ENCODE data around the gene TSNAXIP1.
A peak's percentile ranks its signal among the peaks of the same experiment; 100 is the strongest.

TSNAXIP1 gene

GRCh38 chr16:67846320-67847063 lies 39.8 kb downstream of the TSNAXIP1 start, which contains the start of gene NUTF2 (continued):
- TF ChIP-seq ZNF280C (tag by site-specific recombination; IDR thresholded peaks at IDR 0.05) (no peak), ZNF585B (tag by site-specific recombination; IDR thresholded peaks at IDR 0.05) (no peak), ZNF621 (tag by site-specific recombination; IDR thresholded peaks at IDR 0.05) (no peak), ZNF138 (tag by site-specific recombination; IDR thresholded peaks at IDR 0.05; ENCODE audit: borderline replicate concordance) (no peak), ZNF473 (tag by site-specific recombination; IDR thresholded peaks at IDR 0.05) (no peak), ZIC2 (tag by site-specific recombination; IDR thresholded peaks at IDR 0.05) (peak; percentile 65; the same call in 1 of the 2 replicates), ZNF701 (tag by site-specific recombination; IDR thresholded peaks at IDR 0.05) (no peak), ZNF426 (tag by site-specific recombination; IDR thresholded peaks at IDR 0.05) (no peak), ZNF521 (tag by site-specific recombination; IDR thresholded peaks at IDR 0.05) (no peak), YY1 (tag by site-specific recombination; IDR thresholded peaks at IDR 0.05) (0 out of 2 replicates have a peak, but pooled peaks have one; percentile 20), ZNF510 (tag by site-specific recombination; IDR thresholded peaks at IDR 0.05; ENCODE audit: insufficient replicate concordance) (no peak), ZNF23 (tag by site-specific recombination; IDR thresholded peaks at IDR 0.05; ENCODE audit: borderline replicate concordance) (no peak; the same call in 1 of the 2 replicates), SCRT1 (tag by site-specific recombination; IDR thresholded peaks at IDR 0.05; ENCODE audit: borderline replicate concordance) (no peak), ZNF777 (tag by site-specific recombination; IDR thresholded peaks at IDR 0.05; ENCODE audit: borderline replicate concordance) (no peak), ZNF121 (tag by site-specific recombination; IDR thresholded peaks at IDR 0.05) (0 out of 2 replicates have a peak, but pooled peaks have one; percentile 10), ZNF501 (tag by site-specific recombination; IDR thresholded peaks at IDR 0.05) (0 out of 2 replicates have a peak, but pooled peaks have one; percentile 23), ZNF558 (tag by site-specific recombination; IDR thresholded peaks at IDR 0.05) (no peak), BCL11B (tag by site-specific recombination; IDR thresholded peaks at IDR 0.05; ENCODE audit: low read depth) (no peak; the same call in 1 of the 2 replicates), REST (tag by site-specific recombination; IDR thresholded peaks at IDR 0.05) (no peak), ZNF174 (tag by site-specific recombination; IDR thresholded peaks at IDR 0.05) (no peak), MEIS1 (CRISPR knock-in tag; IDR thresholded peaks at IDR 0.05; ENCODE audit: borderline replicate concordance) (no peak), ZNF140 (tag by site-specific recombination; IDR thresholded peaks at IDR 0.05) (no peak), SCRT2 (tag by site-specific recombination; IDR thresholded peaks at IDR 0.05) (no peak), ZNF423 (tag by site-specific recombination; IDR thresholded peaks at IDR 0.05) (peak; percentile 53; the same call in 1 of the 2 replicates), ZNF350 (tag by site-specific recombination; IDR thresholded peaks at IDR 0.05) (no peak), OVOL3 (tag by site-specific recombination; IDR thresholded peaks at IDR 0.05) (0 out of 2 replicates have a peak, but pooled peaks have one; percentile 26), FEZF1 (tag by site-specific recombination; IDR thresholded peaks at IDR 0.05) (no peak; the same call in 1 of the 2 replicates)
- TF ChIP-seq, protein P1, sequence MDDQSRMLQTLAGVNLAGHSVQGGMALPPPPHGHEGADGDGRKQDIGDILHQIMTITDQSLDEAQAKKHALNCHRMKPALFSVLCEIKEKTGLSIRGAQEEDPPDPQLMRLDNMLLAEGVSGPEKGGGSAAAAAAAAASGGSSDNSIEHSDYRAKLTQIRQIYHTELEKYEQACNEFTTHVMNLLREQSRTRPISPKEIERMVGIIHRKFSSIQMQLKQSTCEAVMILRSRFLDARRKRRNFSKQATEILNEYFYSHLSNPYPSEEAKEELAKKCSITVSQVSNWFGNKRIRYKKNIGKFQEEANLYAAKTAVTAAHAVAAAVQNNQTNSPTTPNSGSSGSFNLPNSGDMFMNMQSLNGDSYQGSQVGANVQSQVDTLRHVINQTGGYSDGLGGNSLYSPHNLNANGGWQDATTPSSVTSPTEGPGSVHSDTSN (CRISPR knock-in tag; IDR thresholded peaks at IDR 0.05), result peak; percentile 73
- TF ChIP-seq, protein P2, sequence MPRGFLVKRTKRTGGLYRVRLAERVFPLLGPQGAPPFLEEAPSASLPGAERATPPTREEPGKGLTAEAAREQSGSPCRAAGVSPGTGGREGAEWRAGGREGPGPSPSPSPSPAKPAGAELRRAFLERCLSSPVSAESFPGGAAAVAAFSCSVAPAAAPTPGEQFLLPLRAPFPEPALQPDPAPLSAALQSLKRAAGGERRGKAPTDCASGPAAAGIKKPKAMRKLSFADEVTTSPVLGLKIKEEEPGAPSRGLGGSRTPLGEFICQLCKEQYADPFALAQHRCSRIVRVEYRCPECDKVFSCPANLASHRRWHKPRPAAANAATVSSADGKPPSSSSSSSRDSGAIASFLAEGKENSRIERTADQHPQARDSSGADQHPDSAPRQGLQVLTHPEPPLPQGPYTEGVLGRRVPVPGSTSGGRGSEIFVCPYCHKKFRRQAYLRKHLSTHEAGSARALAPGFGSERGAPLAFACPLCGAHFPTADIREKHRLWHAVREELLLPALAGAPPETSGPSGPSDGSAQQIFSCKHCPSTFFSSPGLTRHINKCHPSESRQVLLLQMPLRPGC (tag by site-specific recombination; IDR thresholded peaks at IDR 0.05), result no peak
- TF ChIP-seq, protein P3, sequence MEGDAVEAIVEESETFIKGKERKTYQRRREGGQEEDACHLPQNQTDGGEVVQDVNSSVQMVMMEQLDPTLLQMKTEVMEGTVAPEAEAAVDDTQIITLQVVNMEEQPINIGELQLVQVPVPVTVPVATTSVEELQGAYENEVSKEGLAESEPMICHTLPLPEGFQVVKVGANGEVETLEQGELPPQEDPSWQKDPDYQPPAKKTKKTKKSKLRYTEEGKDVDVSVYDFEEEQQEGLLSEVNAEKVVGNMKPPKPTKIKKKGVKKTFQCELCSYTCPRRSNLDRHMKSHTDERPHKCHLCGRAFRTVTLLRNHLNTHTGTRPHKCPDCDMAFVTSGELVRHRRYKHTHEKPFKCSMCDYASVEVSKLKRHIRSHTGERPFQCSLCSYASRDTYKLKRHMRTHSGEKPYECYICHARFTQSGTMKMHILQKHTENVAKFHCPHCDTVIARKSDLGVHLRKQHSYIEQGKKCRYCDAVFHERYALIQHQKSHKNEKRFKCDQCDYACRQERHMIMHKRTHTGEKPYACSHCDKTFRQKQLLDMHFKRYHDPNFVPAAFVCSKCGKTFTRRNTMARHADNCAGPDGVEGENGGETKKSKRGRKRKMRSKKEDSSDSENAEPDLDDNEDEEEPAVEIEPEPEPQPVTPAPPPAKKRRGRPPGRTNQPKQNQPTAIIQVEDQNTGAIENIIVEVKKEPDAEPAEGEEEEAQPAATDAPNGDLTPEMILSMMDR (tag by site-specific recombination; IDR thresholded peaks at IDR 0.05), result no peak

All from HEK293 (cell line).